Activated CD8-positive, alpha-beta memory T cell treated with anti-CD3 and anti-CD28 coated beads, Interleukin-2, amount 50 U/mL, for 1 hour (primary cell): ENCODE results near the gene TPO.
"Not testable (repeated sequence)": the region's sequence is repeated elsewhere in the genome, so short reads cannot be mapped to it uniquely, and the experiment has no call there.

Experiments
- DNase-seq: peaks from one replicate; pipeline ENCODE4 v3.0.0-alpha.2; 2020; ENCODE audit errors: extremely low read depth

The TPO gene

GRCh38 chr2:1483551-1483950 lies 70.3 kb downstream of the TPO start:
- no peak for DNase-seq

GRCh38 chr2:1484131-1484884 lies 71.0 kb downstream of the TPO start:
- no peak for DNase-seq

- DNase-seq: no peak
These were observed 73.4 kb downstream of the TPO start for GRCh38 chr2:1486670-1487069.

- no peak for DNase-seq
These were observed 74.5 kb downstream of the TPO start for GRCh38 chr2:1487758-1488157.

GRCh38 chr2:1488181-1488671 lies 75.0 kb downstream of the TPO start:
- no peak for DNase-seq

GRCh38 chr2:1488851-1489250 lies 75.6 kb downstream of the TPO start:
- no peak for DNase-seq

- no peak for DNase-seq
These were observed 76.2 kb downstream of the TPO start for GRCh38 chr2:1489486-1489885.

GRCh38 chr2:1490381-1490780 lies 77.1 kb downstream of the TPO start:
- not testable (repeated sequence) for DNase-seq

GRCh38 chr2:1491751-1492150 lies 78.5 kb downstream of the TPO start:
- no peak for DNase-seq

- not testable (repeated sequence) for DNase-seq
These were observed 79.0 kb downstream of the TPO start for GRCh38 chr2:1492231-1492630.

- no peak for DNase-seq
These were observed 79.6 kb downstream of the TPO start for GRCh38 chr2:1492711-1493430.

- DNase-seq: no peak
These were observed 80.3 kb downstream of the TPO start for GRCh38 chr2:1493431-1494126.

GRCh38 chr2:1494257-1494656 lies 81.0 kb downstream of the TPO start:
- no peak for DNase-seq

GRCh38 chr2:1494906-1495305 lies 81.6 kb downstream of the TPO start:
- DNase-seq: no peak

- DNase-seq: no peak
These were observed 82.6 kb downstream of the TPO start for GRCh38 chr2:1495676-1496358.

GRCh38 chr2:1496359-1496821 lies 83.1 kb downstream of the TPO start:
- DNase-seq: no peak

GRCh38 chr2:1497122-1497611 lies 83.9 kb downstream of the TPO start:
- no peak for DNase-seq

GRCh38 chr2:1498176-1498575 lies 84.9 kb downstream of the TPO start:
- DNase-seq: no peak

GRCh38 chr2:1499033-1499795 lies 86.0 kb downstream of the TPO start:
- DNase-seq: no peak

- no peak for DNase-seq
These were observed 88.0 kb downstream of the TPO start for GRCh38 chr2:1501038-1501851.
